Neural cell (in vitro differentiated cells): Measurements from ENCODE around the gene C19orf44. TPM values are rescaled to one million over a fixed set of nuclear protein-coding genes. Genes with fewer than 3 reads are reported as not detected.

Source experiments
- H2AFZ ChIP-seq: fragments of 200-600, 300-800 bp; sonication (generic), shearing (Covaris generic); 2 replicates; pipeline ENCODE4 v1.6.0; 2014; ENCODE audit warnings: low read depth, mild to moderate bottlenecking, antibody characterized with exemption, low read length, moderate library complexity
- H3F3A ChIP-seq: fragments of 200-600 bp; shearing (Covaris generic); 2 replicates; pipeline ENCODE4 v1.6.1; 2016; ENCODE audit warnings: mild to moderate bottlenecking, moderate library complexity, mixed read lengths, antibody characterized with exemption, low read length; ENCODE audit not compliant: insufficient read depth, poor library complexity, severe bottlenecking
- H3K27ac ChIP-seq: fragments of 200-600, 300-800 bp; sonication (generic), shearing (Covaris generic); 2 replicates; pipeline ENCODE4 v1.5.1; 2014; ENCODE audit warnings: mild to moderate bottlenecking, low read length, moderate library complexity
- H3K27me3 ChIP-seq: fragments of 300-800, 200-600 bp; sonication (generic), shearing (Covaris generic); 2 replicates; pipeline ENCODE4 v1.6.0; 2014; ENCODE audit warnings: mild to moderate bottlenecking, low read depth, low read length, moderate library complexity; ENCODE audit not compliant: insufficient read depth
- H3K36me3 ChIP-seq: fragments of 300-800, 200-600 bp; sonication (generic), shearing (Covaris generic); 2 replicates; pipeline ENCODE4 v1.5.1; 2014; ENCODE audit warnings: mild to moderate bottlenecking, antibody characterized with exemption, low read length, moderate library complexity; ENCODE audit not compliant: insufficient read depth
- H3K4me2 ChIP-seq: fragments of 300-800, 200-600 bp; sonication (generic), shearing (Covaris generic); 2 replicates; pipeline ENCODE4 v1.6.0; 2014; ENCODE audit warnings: mild to moderate bottlenecking, low read length
- H3K4me3 ChIP-seq: fragments of 300-800, 200-600 bp; sonication (generic), shearing (Covaris generic); 2 replicates; pipeline ENCODE4 v1.5.1; 2014; ENCODE audit warnings: mild to moderate bottlenecking, low read length, moderate library complexity
- H3K79me2 ChIP-seq: fragments of 200-600 bp; shearing (Covaris generic); replicated peaks from 2 replicates; pipeline ENCODE4 v1.6.0; 2014; ENCODE audit warnings: mild to moderate bottlenecking, low read length, moderate library complexity; ENCODE audit not compliant: insufficient read depth
- H3K9ac ChIP-seq: fragments of 300-800, 200-600 bp; sonication (generic), shearing (Covaris generic); 2 replicates; pipeline ENCODE4 v1.6.1; 2016; ENCODE audit warnings: mild to moderate bottlenecking, low read length, mixed read lengths
- H3K9me2 ChIP-seq: fragments of 200-600 bp; shearing (Covaris generic); 2 replicates; pipeline ENCODE4 v1.6.1; 2016; ENCODE audit warnings: mild to moderate bottlenecking, low read length, mixed read lengths; ENCODE audit not compliant: insufficient read depth
- H3K9me3 ChIP-seq: fragments of 200-600, 300-800 bp; sonication (generic), shearing (Covaris generic); 2 replicates; pipeline ENCODE4 v1.6.1; 2016; ENCODE audit warnings: mild to moderate bottlenecking, mixed run types, low read length, moderate library complexity, mixed read lengths
- H4K20me1 ChIP-seq: fragments of 200-600 bp; shearing (Covaris generic); 2 replicates; pipeline ENCODE4 v1.6.1; 2016; ENCODE audit warnings: mild to moderate bottlenecking, mixed run types; ENCODE audit not compliant: insufficient read depth
- EP300 ChIP-seq: fragments of 450-650 bp; conservative IDR thresholded peaks from 2 replicates; pipeline ENCODE4 v1.6.1; 2014; ENCODE audit warnings: antibody characterized with exemption, mild to moderate bottlenecking, moderate library complexity; ENCODE audit not compliant: poor library complexity, severe bottlenecking
- EZH2 ChIP-seq: fragments of 200-600, 300-800 bp; shearing (Covaris generic), sonication (generic); IDR thresholded peaks from 2 replicates; pipeline ENCODE4 v1.6.1; 2014; ENCODE audit warnings: antibody characterized with exemption, low read length, borderline replicate concordance, mild to moderate bottlenecking; ENCODE audit not compliant: insufficient read depth, poor library complexity, severe bottlenecking
- MXI1 ChIP-seq: fragments of 450-650 bp; conservative IDR thresholded peaks from 2 replicates; pipeline ENCODE4 v1.6.1; 2014; ENCODE audit warnings: antibody characterized with exemption, mild to moderate bottlenecking; ENCODE audit not compliant: poor library complexity, severe bottlenecking
- POLR2AphosphoS5 ChIP-seq: IDR thresholded peaks from 2 replicates; pipeline ENCODE4 v1.6.1; 2012
- RAD21 ChIP-seq: fragments of 450-650 bp; conservative IDR thresholded peaks from 2 replicates; pipeline ENCODE4 v1.6.1; 2014; ENCODE audit warnings: antibody characterized with exemption, mild to moderate bottlenecking, moderate library complexity
- SMC3 ChIP-seq: fragments of 450-650 bp; conservative IDR thresholded peaks from 2 replicates; pipeline ENCODE4 v1.6.1; 2014; ENCODE audit warnings: antibody characterized with exemption, mild to moderate bottlenecking, moderate library complexity; ENCODE audit not compliant: poor library complexity
- TAF1 ChIP-seq: IDR thresholded peaks from 2 replicates; pipeline ENCODE4 v1.6.1; 2012; ENCODE audit warnings: low read depth
- polyA plus RNA-seq: library from polyadenylated mRNA; depleted of rRNA; stranded (reverse); fragments of >200 nt; gene quantifications from 2 replicates; pipeline ENCODE4 v1.2.3, GENCODE V29; 2014
- TF ChIP-seq, protein P1 (sequence below): IDR thresholded peaks from 2 replicates; pipeline ENCODE4 v1.6.1; 2012; ENCODE audit warnings: borderline replicate concordance
- TF ChIP-seq, protein P2 (sequence below): fragments of 450-650 bp; IDR thresholded peaks from 2 replicates; pipeline ENCODE4 v1.5.1; 2014; ENCODE audit warnings: antibody characterized with exemption, mild to moderate bottlenecking, moderate library complexity; ENCODE audit not compliant: poor library complexity, severe bottlenecking

C19orf44 gene
- polyA plus RNA-seq, 1 donor from 2014 or later = 9.9 TPM

DNA sequence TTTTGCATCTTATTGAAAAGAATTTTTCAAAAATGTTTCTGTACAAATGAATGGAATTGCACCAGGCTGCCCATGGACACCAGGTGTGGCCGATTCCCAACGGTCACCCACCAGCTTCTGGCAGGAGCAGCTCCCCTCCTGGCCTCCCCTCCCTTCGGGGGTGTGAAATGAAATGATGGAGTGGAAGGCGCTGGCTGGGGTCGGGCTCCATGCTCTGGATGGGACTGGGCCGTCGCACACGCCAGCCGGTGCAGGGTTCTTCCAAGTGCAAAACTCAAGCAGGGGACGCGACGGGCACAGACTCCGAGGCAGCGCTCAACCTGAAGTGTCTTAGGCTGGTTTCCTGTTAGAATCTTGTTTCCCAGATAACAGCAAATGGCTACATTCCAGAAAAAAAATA is 21.9 kb downstream of the C19orf44 start:
- Histone ChIP-seq H3K27me3 (no peaks in the 10 kb centered on the region), H3K36me3 (no peaks in the 10 kb centered on the region), H2AFZ (no peak overlapping the region), H3K9ac (no peak overlapping the region), H3K4me2 (no peak overlapping the region), H3K9me3 (no peaks in the 10 kb centered on the region), H3F3A (no peaks in the 10 kb centered on the region), H4K20me1 (no peaks in the 10 kb centered on the region), H3K27ac (no peak overlapping the region), H3K9me2 (no peaks in the 10 kb centered on the region), H3K79me2 (no peaks in the 10 kb centered on the region), H3K4me3 (no peak overlapping the region)
- TF ChIP-seq TAF1 (no peak), MXI1 (no peak), RAD21 (no peak), SMC3 (no peak), EP300 (no peak), POLR2AphosphoS5 (no peak), EZH2 (no peak)
- TF ChIP-seq, protein P1, sequence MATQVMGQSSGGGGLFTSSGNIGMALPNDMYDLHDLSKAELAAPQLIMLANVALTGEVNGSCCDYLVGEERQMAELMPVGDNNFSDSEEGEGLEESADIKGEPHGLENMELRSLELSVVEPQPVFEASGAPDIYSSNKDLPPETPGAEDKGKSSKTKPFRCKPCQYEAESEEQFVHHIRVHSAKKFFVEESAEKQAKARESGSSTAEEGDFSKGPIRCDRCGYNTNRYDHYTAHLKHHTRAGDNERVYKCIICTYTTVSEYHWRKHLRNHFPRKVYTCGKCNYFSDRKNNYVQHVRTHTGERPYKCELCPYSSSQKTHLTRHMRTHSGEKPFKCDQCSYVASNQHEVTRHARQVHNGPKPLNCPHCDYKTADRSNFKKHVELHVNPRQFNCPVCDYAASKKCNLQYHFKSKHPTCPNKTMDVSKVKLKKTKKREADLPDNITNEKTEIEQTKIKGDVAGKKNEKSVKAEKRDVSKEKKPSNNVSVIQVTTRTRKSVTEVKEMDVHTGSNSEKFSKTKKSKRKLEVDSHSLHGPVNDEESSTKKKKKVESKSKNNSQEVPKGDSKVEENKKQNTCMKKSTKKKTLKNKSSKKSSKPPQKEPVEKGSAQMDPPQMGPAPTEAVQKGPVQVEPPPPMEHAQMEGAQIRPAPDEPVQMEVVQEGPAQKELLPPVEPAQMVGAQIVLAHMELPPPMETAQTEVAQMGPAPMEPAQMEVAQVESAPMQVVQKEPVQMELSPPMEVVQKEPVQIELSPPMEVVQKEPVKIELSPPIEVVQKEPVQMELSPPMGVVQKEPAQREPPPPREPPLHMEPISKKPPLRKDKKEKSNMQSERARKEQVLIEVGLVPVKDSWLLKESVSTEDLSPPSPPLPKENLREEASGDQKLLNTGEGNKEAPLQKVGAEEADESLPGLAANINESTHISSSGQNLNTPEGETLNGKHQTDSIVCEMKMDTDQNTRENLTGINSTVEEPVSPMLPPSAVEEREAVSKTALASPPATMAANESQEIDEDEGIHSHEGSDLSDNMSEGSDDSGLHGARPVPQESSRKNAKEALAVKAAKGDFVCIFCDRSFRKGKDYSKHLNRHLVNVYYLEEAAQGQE = no peak
- TF ChIP-seq, protein P2, sequence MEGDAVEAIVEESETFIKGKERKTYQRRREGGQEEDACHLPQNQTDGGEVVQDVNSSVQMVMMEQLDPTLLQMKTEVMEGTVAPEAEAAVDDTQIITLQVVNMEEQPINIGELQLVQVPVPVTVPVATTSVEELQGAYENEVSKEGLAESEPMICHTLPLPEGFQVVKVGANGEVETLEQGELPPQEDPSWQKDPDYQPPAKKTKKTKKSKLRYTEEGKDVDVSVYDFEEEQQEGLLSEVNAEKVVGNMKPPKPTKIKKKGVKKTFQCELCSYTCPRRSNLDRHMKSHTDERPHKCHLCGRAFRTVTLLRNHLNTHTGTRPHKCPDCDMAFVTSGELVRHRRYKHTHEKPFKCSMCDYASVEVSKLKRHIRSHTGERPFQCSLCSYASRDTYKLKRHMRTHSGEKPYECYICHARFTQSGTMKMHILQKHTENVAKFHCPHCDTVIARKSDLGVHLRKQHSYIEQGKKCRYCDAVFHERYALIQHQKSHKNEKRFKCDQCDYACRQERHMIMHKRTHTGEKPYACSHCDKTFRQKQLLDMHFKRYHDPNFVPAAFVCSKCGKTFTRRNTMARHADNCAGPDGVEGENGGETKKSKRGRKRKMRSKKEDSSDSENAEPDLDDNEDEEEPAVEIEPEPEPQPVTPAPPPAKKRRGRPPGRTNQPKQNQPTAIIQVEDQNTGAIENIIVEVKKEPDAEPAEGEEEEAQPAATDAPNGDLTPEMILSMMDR = no peak

DNA sequence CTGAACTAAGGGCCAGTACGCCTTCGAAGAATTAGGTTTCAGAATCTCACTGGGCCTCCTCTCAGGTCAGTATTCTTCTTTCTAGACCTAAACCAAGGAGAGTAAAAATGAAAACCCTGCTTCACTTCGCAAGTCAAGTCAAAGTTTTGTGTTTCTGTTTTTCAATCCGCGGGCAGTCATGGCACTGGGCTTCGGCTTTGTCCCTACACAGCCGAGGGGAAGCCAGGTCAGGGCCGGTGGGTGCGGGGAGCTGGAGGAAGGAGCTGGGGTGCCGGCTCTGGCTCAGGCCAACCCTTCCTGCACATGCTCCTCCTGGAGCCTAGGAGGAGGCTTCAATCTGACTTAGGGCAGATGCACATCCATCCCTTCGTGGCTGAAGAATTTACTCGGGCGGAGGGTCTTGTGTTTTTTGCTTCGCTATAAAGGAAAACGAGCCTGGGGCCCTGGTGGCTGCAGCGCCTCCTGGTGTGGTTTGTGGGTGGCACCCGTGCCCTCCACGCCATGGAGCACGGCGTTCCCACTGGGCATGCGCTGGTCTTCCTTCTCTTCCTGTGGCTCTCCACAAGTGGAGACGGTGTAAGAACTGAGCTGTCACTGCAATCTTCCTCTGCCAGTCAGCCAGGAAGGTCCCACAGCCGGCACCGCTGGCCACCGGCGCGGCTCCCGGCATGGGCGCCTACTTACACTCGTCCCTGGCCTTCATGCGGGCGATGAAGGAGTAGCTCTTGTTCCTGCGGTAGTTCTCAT is 22.5 kb downstream of the C19orf44 start:
- TF ChIP-seq EZH2 = no peak
- no peak for TF ChIP-seq TAF1
- Histone ChIP-seq H3K27ac (no peak overlapping the region), H3K9ac (no peak overlapping the region), H3K36me3 (no peaks in the 10 kb centered on the region), H2AFZ (no peak overlapping the region), H3K9me3 (no peaks in the 10 kb centered on the region), H3F3A (no peaks in the 10 kb centered on the region), H3K9me2 (no peaks in the 10 kb centered on the region), H3K27me3 (no peaks in the 10 kb centered on the region), H3K4me3 (no peak overlapping the region), H3K4me2 (no peak overlapping the region), H4K20me1 (no peaks in the 10 kb centered on the region), H3K79me2 (no peaks in the 10 kb centered on the region)
